GM12878 (cell line): ENCODE measurements around the gene MBOAT7. TPM values are rescaled to one million over a fixed set of nuclear protein-coding genes. Genes with fewer than 3 reads are reported as not detected.

ENCODE experiments used
- BHLHE40 ChIP-seq, 2 experiments: fragments of 450-650 bp in 1 of 2; IDR thresholded peaks; 2 replicates each; pipeline ENCODE4 v1.6.1; 2011 to 2017; ENCODE audit warnings: low read depth in 2 of 2, borderline replicate concordance in 1 of 2, improper control_type of control experiment in 1 of 2, low read length in 1 of 2, mild to moderate bottlenecking in 1 of 2
- CBX3 ChIP-seq: fragments of 200-600 bp; sonication (generic); IDR thresholded peaks from 2 replicates; pipeline ENCODE4 v1.6.1; 2016; ENCODE audit warnings: low read depth, borderline replicate concordance
- CREB1 ChIP-seq: IDR thresholded peaks from 2 replicates; pipeline ENCODE4 v1.6.1; 2012; ENCODE audit warnings: low read depth, mild to moderate bottlenecking, inconsistent platforms
- EP300 ChIP-seq, 2 experiments: fragments of 150-350 bp in 1 of 2; IDR thresholded peaks; 2 replicates each; pipeline ENCODE4 v1.6.1; 2011 to 2012; ENCODE audit warnings: low read depth in 2 of 2, low read length in 2 of 2, borderline replicate concordance in 1 of 2, improper control_type of control experiment in 1 of 2, inconsistent platforms in 1 of 2; ENCODE audit not compliant: control insufficient read depth in 1 of 2
- ETV6 ChIP-seq, 2 experiments: fragments of 450-650 bp in 1 of 2; IDR thresholded peaks in 1 of 2; conservative IDR thresholded peaks in 1 of 2; 2 replicates each; pipeline ENCODE4 v1.6.1; 2014; ENCODE audit warnings: antibody characterized with exemption in 1 of 2, borderline replicate concordance in 1 of 2, low read depth in 1 of 2, mild to moderate bottlenecking in 1 of 2, moderate library complexity in 1 of 2
- FOXK2 ChIP-seq: fragments of 450-650 bp; IDR thresholded peaks from 2 replicates; pipeline ENCODE4 v1.6.1; 2017; ENCODE audit warnings: mild to moderate bottlenecking, moderate library complexity
- GABPA ChIP-seq: IDR thresholded peaks from 2 replicates; pipeline ENCODE4 v1.6.1; 2014; ENCODE audit warnings: antibody characterized with exemption, low read depth, mild to moderate bottlenecking, inconsistent platforms
- HCFC1 ChIP-seq: fragments of 150-350 bp; IDR thresholded peaks from 2 replicates; pipeline ENCODE4 v1.6.1; 2014; ENCODE audit warnings: low read length
- HDAC2 ChIP-seq: fragments of 200-600 bp; sonication (generic); IDR thresholded peaks from 2 replicates; pipeline ENCODE4 v1.6.1; 2017
- HDGF ChIP-seq: fragments of 450-650 bp; IDR thresholded peaks from 2 replicates; pipeline ENCODE4 v1.6.1; 2016; ENCODE audit warnings: antibody characterized with exemption
- IRF4 ChIP-seq: IDR thresholded peaks from 2 replicates; pipeline ENCODE4 v1.6.1; 2011; ENCODE audit warnings: low read depth, low read length
- KDM1A ChIP-seq: fragments of 200-600 bp; sonication (generic); IDR thresholded peaks from 2 replicates; pipeline ENCODE4 v1.6.1; 2016; ENCODE audit warnings: borderline replicate concordance
- LARP7 ChIP-seq: fragments of 450-650 bp; IDR thresholded peaks from 2 replicates; pipeline ENCODE4 v1.6.1; 2017; ENCODE audit warnings: mild to moderate bottlenecking
- MEF2A ChIP-seq: IDR thresholded peaks from 2 replicates; pipeline ENCODE4 v1.6.1; 2011; ENCODE audit warnings: low read depth, mild to moderate bottlenecking, low read length, moderate library complexity; ENCODE audit not compliant: insufficient read depth
- MTA3 ChIP-seq: IDR thresholded peaks from 2 replicates; pipeline ENCODE4 v1.6.1; 2012; ENCODE audit warnings: low read length, inconsistent platforms, borderline replicate concordance
- MYB ChIP-seq: fragments of 150-350 bp; IDR thresholded peaks from 2 replicates; pipeline ENCODE4 v1.6.1; 2014; ENCODE audit warnings: mild to moderate bottlenecking, low read depth, low read length, borderline replicate concordance
- NR2C1 ChIP-seq: fragments of 450-650 bp; IDR thresholded peaks from 2 replicates; pipeline ENCODE4 v1.6.1; 2017; ENCODE audit warnings: antibody characterized with exemption, mild to moderate bottlenecking, moderate library complexity
- NRF1 ChIP-seq: conservative IDR thresholded peaks from 2 replicates; pipeline ENCODE4 v1.6.1; 2011; ENCODE audit warnings: mild to moderate bottlenecking, low read depth, low read length, improper control_type of control experiment
- PAX5 ChIP-seq: IDR thresholded peaks from 2 replicates; pipeline ENCODE4 v1.6.1; 2011; ENCODE audit warnings: low read depth, low read length, borderline replicate concordance
- POLR2A ChIP-seq: IDR thresholded peaks from 2 replicates; pipeline ENCODE4 v1.6.1; 2011; ENCODE audit warnings: low read depth, mild to moderate bottlenecking, low read length
- RB1 ChIP-seq: fragments of 450-650 bp; formaldehyde crosslinking; IDR thresholded peaks from 2 replicates; pipeline ENCODE4 v1.6.1; 2017; ENCODE audit warnings: mild to moderate bottlenecking, borderline replicate concordance
- RBBP5 ChIP-seq: fragments of 200-600 bp; sonication (generic); conservative IDR thresholded peaks from 2 replicates; pipeline ENCODE4 v1.6.1; 2016
- RELA ChIP-seq: fragments of 450-650 bp; IDR thresholded peaks from 2 replicates; pipeline ENCODE4 v1.8.0; 2014; ENCODE audit warnings: borderline replicate concordance; ENCODE audit not compliant: partially characterized antibody
- SMAD5 ChIP-seq: IDR thresholded peaks from 2 replicates; pipeline ENCODE4 v1.6.1; 2016; ENCODE audit warnings: antibody characterized with exemption, low read depth
- STAT1 ChIP-seq: fragments of 450-650 bp; conservative IDR thresholded peaks from 2 replicates; pipeline ENCODE4 v1.6.1; 2014; ENCODE audit warnings: antibody characterized with exemption, mild to moderate bottlenecking
- ZNF207 ChIP-seq: fragments of 450-650 bp; IDR thresholded peaks from 2 replicates; pipeline ENCODE4 v1.6.1; 2014; ENCODE audit warnings: antibody characterized with exemption, mild to moderate bottlenecking, borderline replicate concordance
- polyA plus RNA-seq, 11 experiments: library from polyadenylated mRNA; depleted of rRNA in 4 of 11; unstranded in 6 of 11; stranded (reverse) in 5 of 11; fragments of >200 nt; fragmentation: Nextera tagmentation in 4 of 11; fragmentation: Illumina TruSeq in 1 of 11; extraction: Ambion mirVana in 4 of 11; extraction: Trizol in 1 of 11; gene quantifications; 1 replicate in 1 of 11; 2 replicates in 10 of 11; pipeline versions ENCODE4 v1.2.1 to v1.2.3, GENCODE V29; 2011 to 2016; ENCODE audit warnings: inconsistent platforms in 2 of 11, missing spikeins in 2 of 11, low read depth in 1 of 11
- total RNA-seq, 4 experiments: library from RNA; depleted of rRNA in 3 of 4; stranded (reverse); fragments of >200 nt in 3 of 4; fragmentation: Illumina TruSeq in 1 of 4; extraction: Trizol in 1 of 4; gene quantifications; 2 replicates each; pipeline versions ENCODE4 v1.2.1 to v1.2.3, GENCODE V29; 2013 to 2021
- TF ChIP-seq, protein P1 (sequence below): IDR thresholded peaks from 2 replicates; pipeline ENCODE4 v1.6.1; 2012; ENCODE audit warnings: mild to moderate bottlenecking, low read depth, low read length
- TF ChIP-seq, protein P2 (sequence below): IDR thresholded peaks from 2 replicates; pipeline ENCODE4 v1.6.1; 2011; ENCODE audit warnings: low read depth, mild to moderate bottlenecking, low read length, moderate library complexity, borderline replicate concordance; ENCODE audit errors: extremely low read depth
- TF ChIP-seq, protein P3 (sequence below): fragments of 450-650 bp; IDR thresholded peaks from 2 replicates; pipeline ENCODE4 v1.6.1; 2016; ENCODE audit warnings: mild to moderate bottlenecking

MBOAT7 gene
- total and polyA plus RNA-seq, 10 of the 15 experiments (the other 5 are each of a cell fraction or from before 2014, with no cell fraction given) = 0.69 to 44.5 (median 21.7) TPM

DNA sequence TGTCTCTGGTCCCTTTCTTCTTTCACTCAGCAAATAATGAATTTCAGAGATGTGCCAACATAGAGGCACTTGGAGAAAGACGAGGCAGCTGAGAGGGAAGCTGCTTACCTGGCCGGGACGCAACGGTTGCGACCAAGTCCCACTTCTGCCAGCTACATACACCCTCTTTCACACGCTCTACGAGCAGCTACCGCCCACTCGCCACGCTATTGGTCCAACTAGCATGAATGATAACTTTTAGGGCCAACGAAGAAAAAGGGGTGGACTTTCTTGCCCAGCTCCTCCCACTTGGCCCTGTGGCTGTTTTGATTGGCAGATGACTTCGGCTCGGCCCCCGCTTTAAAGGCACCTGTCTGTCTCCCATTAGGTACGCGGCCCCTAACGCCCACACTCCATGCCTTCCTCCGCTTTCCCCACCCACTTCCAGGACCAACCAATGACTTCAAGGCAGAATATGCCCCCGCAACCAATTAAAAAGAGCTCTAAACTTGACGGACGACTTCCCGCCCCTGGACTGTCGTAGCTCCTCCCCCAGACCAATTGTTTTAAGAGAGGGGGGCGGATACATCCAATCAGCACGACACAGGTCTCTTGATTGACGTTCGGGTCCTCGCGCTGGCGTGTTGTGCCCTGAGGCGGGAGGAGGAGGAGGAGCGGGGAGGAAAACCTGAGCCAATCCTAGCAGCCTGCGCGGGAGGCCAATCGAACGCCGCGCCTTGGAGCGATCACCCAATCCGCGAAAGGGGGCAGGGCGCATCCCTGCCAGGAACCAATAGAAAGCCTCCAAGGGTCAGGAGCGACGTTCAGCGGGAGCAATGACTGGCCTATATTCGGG, 52.3 kb downstream of the MBOAT7 start (continued):
- no peak for TF ChIP-seq RELA
- TF ChIP-seq, protein P1, sequence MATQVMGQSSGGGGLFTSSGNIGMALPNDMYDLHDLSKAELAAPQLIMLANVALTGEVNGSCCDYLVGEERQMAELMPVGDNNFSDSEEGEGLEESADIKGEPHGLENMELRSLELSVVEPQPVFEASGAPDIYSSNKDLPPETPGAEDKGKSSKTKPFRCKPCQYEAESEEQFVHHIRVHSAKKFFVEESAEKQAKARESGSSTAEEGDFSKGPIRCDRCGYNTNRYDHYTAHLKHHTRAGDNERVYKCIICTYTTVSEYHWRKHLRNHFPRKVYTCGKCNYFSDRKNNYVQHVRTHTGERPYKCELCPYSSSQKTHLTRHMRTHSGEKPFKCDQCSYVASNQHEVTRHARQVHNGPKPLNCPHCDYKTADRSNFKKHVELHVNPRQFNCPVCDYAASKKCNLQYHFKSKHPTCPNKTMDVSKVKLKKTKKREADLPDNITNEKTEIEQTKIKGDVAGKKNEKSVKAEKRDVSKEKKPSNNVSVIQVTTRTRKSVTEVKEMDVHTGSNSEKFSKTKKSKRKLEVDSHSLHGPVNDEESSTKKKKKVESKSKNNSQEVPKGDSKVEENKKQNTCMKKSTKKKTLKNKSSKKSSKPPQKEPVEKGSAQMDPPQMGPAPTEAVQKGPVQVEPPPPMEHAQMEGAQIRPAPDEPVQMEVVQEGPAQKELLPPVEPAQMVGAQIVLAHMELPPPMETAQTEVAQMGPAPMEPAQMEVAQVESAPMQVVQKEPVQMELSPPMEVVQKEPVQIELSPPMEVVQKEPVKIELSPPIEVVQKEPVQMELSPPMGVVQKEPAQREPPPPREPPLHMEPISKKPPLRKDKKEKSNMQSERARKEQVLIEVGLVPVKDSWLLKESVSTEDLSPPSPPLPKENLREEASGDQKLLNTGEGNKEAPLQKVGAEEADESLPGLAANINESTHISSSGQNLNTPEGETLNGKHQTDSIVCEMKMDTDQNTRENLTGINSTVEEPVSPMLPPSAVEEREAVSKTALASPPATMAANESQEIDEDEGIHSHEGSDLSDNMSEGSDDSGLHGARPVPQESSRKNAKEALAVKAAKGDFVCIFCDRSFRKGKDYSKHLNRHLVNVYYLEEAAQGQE = no peak
- peak; percentile 75 for TF ChIP-seq FOXK2
- TF ChIP-seq HDAC2 = no peak
- TF ChIP-seq NRF1 = no peak; the same call in 1 of the 2 replicates
- TF ChIP-seq IRF4 = no peak
- peak; percentile 70 for TF ChIP-seq CREB1
- TF ChIP-seq GABPA = no peak
- TF ChIP-seq EP300 (IDR thresholded peaks at IDR 0.05; ENCODE audit: borderline replicate concordance in 1 of 2, control insufficient read depth in 1 of 2, low read depth in 2 of 2, low read length in 2 of 2) = no peak
- no peak for TF ChIP-seq RBBP5
- 0 out of 2 replicates have a peak, but pooled peaks have one; percentile 42 for TF ChIP-seq ZNF207
- TF ChIP-seq LARP7 = no peak
- no peak for TF ChIP-seq BHLHE40 (IDR thresholded peaks at IDR 0.05; ENCODE audit: borderline replicate concordance in 1 of 2, low read depth in 2 of 2, low read length in 1 of 2)
- TF ChIP-seq HDGF = peak; percentile 97
- no peak for TF ChIP-seq CBX3
- no peak for TF ChIP-seq ETV6 (conservative IDR thresholded peaks at IDR 0.05 in 1 of 2, IDR thresholded peaks at IDR 0.05 in 1 of 2; ENCODE audit: borderline replicate concordance in 1 of 2, low read depth in 1 of 2)
- no peak for TF ChIP-seq KDM1A
- TF ChIP-seq STAT1 = no peak
- TF ChIP-seq RB1 = no peak
- TF ChIP-seq, protein P2, sequence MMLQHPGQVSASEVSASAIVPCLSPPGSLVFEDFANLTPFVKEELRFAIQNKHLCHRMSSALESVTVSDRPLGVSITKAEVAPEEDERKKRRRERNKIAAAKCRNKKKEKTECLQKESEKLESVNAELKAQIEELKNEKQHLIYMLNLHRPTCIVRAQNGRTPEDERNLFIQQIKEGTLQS = no peak
- TF ChIP-seq, protein P3, sequence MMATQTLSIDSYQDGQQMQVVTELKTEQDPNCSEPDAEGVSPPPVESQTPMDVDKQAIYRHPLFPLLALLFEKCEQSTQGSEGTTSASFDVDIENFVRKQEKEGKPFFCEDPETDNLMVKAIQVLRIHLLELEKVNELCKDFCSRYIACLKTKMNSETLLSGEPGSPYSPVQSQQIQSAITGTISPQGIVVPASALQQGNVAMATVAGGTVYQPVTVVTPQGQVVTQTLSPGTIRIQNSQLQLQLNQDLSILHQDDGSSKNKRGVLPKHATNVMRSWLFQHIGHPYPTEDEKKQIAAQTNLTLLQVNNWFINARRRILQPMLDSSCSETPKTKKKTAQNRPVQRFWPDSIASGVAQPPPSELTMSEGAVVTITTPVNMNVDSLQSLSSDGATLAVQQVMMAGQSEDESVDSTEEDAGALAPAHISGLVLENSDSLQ = peak; percentile 99
- TF ChIP-seq HCFC1 = no peak
- peak; percentile 91 for TF ChIP-seq POLR2A
- TF ChIP-seq NR2C1 = no peak
- TF ChIP-seq MTA3 = no peak
- no peak for TF ChIP-seq MYB
- TF ChIP-seq MEF2A = no peak
- TF ChIP-seq SMAD5 = no peak
- TF ChIP-seq PAX5 = no peak
